Liver (tissue), 3 donors: ENCODE data around the gene STK32C.

ENCODE experiments used
- CTCF ChIP-seq: fragments of 150-350 bp; IDR thresholded peaks from 2 replicates; pipeline ENCODE4 v1.5.1; 2017; ENCODE audit warnings: improper control_type of control experiment, low read depth, low read length; ENCODE audit not compliant: missing input control
- EGR1 ChIP-seq, 2 donors: IDR thresholded peaks; 2 replicates each; pipeline ENCODE4 v1.6.1; 2016 to 2018; ENCODE audit warnings: antibody characterized with exemption in 2 of 2, low read depth in 2 of 2
- FOXA1 ChIP-seq: IDR thresholded peaks from 2 replicates; pipeline ENCODE4 v1.6.1; 2016; ENCODE audit warnings: antibody characterized with exemption
- GABPA ChIP-seq, 2 donors: IDR thresholded peaks in 1 of 2; conservative IDR thresholded peaks in 1 of 2; 2 replicates each; pipeline ENCODE4 v1.6.1; 2016; ENCODE audit warnings: antibody characterized with exemption in 2 of 2, mild to moderate bottlenecking in 1 of 2, moderate library complexity in 1 of 2
- REST ChIP-seq: IDR thresholded peaks from 2 replicates; pipeline ENCODE4 v1.6.1; 2016; ENCODE audit warnings: antibody characterized with exemption, mild to moderate bottlenecking
- SP1 ChIP-seq: IDR thresholded peaks from 2 replicates; pipeline ENCODE4 v1.6.1; 2018; ENCODE audit warnings: antibody characterized with exemption, mild to moderate bottlenecking
- TF ChIP-seq, protein P1 (sequence below): IDR thresholded peaks from 2 replicates; pipeline ENCODE4 v1.6.1; 2016; ENCODE audit warnings: antibody characterized with exemption
- donor health status: healthy.
- donor health status: healthy.

DNA sequence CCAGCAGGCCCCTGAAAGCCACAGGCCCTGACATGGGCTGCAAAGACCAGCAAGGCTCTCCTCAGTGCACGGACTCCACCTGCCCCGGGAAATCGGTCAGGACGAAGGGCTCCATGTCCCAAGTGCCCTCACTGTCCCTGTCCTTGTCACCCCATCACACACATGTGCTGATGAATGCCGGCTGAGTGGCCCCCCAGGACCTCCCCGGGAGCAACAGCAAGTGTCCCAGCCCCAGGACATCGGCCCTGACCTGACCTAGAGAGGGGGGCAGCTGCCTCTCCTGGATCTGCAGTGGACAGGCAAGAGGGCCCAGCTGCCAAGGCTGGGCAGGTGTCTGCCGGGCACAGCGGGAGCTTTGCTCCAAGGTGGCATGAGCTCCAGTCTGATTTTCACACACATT lies 49.8 kb downstream of the STK32C start:
- no peak for TF ChIP-seq CTCF
- TF ChIP-seq EGR1 (IDR thresholded peaks at IDR 0.05; ENCODE audit: low read depth in 2 of 2): no peak
- TF ChIP-seq, protein P1, sequence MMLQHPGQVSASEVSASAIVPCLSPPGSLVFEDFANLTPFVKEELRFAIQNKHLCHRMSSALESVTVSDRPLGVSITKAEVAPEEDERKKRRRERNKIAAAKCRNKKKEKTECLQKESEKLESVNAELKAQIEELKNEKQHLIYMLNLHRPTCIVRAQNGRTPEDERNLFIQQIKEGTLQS: no peak
- TF ChIP-seq GABPA (IDR thresholded peaks at IDR 0.05 in 1 of 2, conservative IDR thresholded peaks at IDR 0.05 in 1 of 2): no peak
- no peak for TF ChIP-seq FOXA1
- TF ChIP-seq SP1: no peak
- TF ChIP-seq REST: no peak
